NCI-H2171 treated with DMSO at 0.1 percent for 48 hours (cell line): ENCODE results near the gene THAP4.
"Not testable (repeated sequence)": the region's sequence is repeated elsewhere in the genome, so short reads cannot be mapped to it uniquely, and the experiment has no call there.

Experiments
- DNase-seq: peaks from one replicate; lab custom pipeline; 2025; lab: John Stamatoyannopoulos, UW

THAP4 gene

DNA sequence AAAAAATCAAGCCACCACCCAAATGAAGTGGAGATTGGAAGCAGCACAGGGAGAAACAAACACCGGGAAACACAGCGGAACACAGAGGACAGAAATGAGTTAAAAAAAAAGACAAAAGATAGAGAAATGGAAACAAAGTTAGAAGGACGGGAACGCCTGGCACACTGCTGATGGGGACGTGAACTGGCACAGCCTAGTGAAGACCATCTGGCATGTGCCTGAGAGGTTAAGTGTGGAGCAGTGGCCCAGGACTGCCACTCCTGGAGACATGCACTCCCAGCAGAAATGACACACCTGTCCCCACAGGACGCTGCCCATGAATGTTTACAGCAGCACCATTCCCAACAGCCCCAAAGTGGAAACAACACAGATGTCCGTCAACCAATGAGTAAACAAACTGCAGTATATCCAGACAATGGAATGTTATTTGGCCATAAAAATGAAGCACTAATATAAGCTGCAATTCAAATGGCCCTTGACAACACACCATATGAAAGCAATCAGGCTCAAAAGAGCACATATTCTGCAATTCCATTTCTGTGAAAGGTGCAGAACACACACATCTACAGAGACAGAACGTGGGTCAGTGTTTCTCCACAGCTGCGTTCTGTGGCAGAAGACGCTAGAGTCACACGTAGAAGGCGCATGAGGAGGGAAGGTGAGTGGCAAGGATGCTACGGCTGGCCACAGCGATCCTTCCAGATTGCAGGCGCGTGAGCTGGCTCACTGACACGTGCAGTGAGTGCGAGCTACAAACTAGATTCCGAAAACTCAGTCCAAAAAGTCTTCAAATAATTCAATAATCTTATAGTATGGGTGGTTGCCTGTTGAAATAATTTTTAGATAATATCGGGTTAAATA lies 24.6 kb downstream of the THAP4 start:
- DNase-seq: peak; percentile 36

DNA sequence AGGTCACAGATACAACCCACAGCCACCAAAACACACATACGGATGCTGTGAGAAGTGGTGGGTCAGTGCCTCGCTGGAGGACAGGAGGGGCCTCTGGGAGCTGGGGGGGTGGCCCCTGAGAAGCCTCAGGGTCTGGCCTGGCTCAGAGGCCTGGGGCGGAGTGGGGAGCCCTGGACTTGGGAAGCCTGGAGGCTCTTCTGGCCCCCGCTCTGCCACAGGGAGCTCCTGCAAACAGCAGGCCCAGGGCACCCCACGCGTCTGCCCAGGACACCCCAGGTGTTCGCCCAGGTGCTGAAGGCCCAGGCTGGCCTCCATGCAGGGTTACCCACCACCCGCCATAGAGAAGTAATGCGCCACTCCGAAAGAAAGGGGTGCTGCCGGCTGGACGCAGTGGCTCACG lies 25.9 kb downstream of the THAP4 start:
- no peak for DNase-seq

DNA sequence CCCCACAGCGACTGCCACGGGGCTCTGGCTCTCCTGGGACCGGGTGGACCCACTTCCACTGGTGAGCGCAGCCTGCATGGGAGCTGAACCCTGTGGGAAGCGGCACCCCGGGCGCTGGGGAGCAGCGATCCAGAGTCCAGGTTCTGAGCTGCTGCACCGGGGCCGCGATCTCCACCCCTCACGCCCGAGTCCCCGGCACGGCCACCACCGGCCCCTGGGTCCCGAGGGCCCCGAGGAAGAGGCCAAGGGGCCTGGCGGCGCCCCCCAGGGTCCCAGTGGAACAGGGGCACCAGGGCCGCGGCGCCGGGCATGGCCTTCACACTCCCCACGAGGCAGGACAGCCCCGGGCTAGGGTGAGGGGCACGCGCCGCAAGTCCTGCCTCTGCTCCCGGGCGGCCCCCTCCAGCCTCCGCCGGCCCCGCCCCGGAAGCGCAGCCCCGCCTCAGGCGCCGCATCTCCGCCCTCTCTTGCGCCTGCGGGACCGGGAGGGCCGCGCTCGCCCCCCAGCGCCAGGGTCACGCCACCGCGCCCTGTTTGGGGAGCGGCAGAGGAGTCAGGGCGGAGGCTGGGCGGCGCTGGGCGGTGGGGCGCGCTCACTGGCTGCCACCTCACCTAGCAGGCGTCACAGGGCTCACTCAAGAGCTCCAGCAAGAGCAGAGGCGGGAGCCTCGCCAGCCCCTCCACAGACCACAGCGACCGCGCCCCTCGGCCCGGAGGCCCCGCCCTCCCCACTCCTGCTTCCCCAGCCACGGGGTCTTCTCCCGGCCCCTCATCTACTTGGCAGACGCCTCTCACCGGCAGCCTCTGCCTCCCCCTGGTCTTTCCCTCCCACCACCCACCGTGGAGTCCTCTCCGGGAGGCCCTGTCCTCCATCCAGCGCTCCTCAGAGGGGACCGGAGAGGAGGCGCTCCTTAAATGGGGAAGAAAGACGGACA lies 26.8 kb downstream of the THAP4 start:
- peak; percentile 73 for DNase-seq

DNA sequence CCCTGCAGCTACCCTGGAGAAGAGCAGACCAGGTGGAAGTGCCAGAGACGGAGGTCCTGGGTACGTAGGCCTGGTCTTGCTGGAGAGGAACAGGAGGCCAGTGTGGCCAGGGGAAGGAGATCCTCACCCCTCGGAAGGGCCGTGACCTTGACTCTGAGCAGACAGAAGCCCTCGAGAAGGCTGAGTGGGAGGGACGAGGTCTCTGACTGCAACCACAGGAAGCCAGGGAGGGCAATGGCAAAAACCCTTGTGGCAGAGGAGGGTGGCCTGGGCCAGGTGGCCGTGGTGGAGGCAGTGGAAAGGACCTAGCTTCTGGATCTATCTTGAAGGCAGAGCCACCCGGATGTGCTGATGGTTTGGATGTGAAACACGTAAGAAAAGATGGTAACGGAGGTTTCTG lies 28.1 kb downstream of the THAP4 start:
- no peak for DNase-seq

DNA sequence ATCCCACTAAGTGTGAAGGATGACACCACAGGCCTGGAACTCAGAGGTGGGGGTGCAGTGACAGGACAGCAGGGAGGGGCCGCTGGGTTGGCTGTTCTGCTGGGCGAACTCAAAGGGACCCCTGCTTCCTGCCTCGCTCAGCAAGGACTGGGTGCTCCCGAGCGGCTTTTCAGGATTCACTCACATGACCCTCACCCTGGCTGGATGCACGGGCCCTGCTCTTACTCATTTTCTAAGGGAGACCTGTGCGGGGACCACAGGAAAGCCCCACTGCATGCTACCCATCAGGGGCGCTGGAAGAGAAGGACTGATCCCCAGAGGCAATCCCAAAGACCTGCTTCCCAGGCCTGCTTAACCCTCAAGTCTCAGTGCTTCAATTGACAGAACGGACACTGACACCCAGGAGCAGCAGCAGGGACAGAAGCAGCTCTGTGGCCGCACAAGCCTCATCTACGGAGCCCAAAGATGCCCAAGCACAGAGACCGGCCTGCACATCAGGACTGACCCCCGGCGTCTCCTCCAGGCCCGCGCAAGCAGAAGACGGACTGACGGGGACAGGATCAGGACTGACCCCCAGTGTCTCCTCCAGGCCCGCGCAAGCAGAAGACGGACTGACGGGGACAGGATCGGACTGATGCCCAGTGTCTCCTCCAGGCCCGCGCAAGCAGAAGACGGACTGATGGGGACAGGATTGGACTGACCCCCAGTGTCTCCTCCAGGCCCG lies 29.6 kb downstream of the THAP4 start:
- no peak for DNase-seq

DNA sequence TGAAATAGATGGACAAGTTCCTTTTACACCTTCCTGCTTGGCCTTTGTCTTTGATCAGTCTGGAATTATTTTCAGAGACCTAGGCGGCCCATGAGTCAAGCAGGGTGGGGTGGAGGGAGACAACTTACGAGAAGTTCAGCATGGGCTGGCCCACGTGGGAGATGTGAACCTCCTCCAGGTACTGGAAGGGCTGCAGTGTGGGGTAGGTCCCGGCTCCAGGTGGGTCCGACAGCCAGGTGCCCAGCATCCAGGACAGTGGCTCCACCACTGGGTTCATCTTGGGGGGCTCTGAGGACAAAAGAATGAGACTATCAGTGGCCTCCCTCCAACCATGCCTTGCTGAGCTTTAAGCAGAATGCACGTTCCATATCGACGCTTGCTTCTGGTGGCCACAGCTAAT lies 30.8 kb downstream of the THAP4 start:
- no peak for DNase-seq

DNA sequence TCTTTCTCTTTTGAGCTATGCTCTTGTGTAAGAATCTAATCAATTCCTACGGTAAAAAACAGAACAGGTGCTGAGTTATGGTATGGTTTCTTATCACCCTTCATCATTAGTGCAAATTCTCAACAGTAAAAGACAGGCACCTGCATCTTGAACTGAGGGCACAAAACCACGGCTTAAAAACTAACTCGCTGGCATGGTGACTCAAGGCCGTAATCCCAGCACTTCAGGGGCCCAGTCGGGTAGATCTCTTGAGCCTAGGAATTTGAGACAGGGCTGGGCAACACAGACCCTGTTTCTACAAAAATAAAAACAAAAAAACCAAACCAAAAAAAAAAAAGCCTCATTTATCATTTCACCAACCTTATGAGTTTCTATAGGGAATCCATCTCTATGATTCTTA lies 33.3 kb downstream of the THAP4 start:
- no peak for DNase-seq

DNA sequence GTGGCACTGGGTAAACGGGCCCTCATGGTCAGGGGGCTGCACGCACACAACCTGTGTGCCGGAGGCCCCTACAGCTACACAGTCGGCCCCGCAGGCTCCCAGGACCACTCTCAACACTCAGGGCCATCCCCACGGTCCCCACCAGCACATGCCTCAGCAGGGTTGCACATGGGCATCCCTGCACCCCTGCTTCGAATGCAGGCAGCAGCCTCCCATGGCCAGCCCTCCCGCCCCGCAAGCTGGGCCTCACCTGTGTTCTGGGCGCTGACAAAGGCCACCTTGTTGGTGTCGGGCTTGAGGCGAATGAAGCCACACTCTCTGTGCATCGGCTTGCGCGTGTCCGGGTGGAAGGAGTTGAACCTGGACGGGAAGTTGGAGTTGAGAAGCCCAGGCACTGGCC lies 34.2 kb downstream of the THAP4 start:
- DNase-seq: no peak

DNA sequence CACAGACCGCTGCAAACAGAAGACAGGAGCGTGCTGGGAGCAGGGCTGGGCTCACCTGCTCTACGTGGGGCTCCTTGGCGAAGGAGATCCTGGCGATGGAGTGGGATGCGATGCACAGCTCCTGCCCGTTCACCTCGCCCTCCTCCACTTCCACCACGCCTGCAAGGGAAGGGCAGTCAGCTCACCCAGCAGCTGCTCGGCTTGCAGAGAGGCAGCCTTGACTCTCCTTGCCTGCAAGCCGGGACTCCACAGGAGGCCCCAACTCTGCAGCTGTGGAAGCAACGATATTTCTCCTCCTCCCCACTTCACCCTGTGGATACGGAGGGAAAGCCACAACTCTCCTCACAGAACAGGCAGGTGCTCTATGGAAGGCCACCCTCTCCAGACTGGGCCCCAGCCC lies 35.1 kb downstream of the THAP4 start:
- no peak for DNase-seq

DNA sequence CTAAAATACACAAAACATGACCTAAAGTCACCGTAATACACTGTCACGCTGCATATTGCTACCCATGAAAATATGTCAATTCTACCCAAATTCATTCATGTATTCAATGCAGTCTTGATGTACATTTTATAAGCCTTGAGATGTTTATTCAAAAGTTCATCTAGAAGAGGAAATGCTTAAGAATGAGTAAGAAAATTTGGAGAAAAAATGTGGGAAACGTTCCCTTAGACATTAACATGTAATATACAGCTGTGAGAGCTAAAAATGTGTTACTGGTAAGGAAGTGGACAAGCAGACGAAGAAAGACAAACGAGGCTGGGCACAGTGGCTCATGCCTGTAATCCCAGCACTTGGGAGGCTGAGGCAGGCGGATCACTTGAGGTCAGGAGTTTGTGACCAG lies 37.3 kb downstream of the THAP4 start:
- no peak for DNase-seq

DNA sequence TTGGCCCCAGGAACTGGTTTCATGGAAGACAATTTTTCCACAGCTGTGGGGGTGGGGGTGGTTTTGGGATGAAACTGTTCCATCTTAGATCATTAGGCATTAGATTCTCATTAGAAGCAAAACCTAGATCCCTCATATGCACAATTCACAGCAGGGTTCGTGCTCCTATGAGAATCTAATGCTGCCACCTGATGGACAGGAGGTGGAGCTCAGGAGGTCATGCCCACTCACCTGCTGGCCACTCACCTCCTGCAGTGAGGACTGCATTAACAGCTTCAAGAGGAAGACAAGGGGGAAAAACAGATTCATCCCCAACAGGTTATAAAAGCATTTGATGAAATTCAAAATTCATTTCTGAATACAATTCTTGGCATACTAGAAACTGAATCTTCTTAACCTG lies 38.5 kb downstream of the THAP4 start:
- peak; percentile 23 for DNase-seq

DNA sequence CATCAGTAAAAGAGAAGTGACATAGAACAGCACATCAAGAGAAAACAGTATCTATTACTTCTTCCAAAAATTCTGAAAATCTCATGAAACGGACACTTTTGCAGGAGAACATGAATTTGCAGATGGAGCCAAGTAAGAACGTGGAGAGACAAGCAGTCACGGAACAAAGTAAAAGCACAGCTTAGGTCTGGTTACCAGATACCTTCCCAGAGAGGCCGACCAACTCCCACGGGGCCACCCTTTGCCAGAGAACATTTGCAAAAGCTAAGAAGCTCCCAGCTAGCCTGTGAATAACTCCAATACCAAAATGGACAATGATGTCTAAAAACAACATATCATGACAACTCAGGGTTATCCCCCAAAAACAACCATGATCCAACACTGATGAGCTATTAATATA lies 38.9 kb downstream of the THAP4 start:
- peak; percentile 49 for DNase-seq

DNA sequence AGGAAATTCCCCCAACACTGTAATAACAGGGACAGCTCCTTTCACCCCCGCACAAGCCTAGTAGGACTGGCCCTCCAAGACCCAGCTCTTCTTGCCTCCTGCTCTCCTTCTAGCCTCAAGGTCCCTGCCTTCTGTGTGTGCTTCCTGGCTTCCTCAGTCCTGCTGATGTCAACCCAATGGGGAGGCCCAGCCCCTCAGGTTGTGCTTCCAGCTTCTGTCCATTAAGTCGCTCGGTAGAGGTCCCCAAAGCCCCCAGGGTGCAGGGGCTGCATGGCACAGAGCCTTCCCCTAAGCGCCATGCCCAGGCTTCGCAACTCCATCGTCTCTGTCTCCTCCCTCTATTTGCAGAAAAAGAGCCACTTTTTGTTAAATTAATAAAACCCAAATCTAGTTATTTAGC lies 39.4 kb downstream of the THAP4 start:
- DNase-seq: no peak

DNA sequence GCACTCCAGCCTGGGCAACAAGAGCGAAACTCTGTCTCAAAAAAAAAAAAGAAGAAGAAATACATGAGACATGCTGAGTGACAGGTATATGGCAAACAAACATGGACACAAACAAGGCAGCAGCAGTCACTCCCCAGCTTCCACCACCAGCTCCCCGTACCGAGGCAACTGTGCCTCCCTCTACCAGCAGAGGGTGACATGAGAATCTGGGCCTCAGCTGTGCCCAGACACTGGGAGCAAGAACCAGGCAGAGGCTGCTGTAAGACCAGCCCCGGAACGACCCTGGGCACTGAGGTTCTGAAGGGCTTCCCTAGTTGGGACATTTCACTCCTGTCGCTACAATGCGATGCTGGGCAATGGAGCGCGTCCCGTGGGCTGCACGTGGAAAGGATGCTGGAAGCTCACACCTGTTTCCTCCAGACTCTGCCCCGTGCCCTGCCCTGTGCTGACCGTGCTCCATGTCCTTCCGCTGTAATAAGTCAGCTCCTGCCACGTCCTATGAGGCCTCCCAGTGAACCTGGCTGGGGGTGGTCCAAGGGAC lies 41.3 kb downstream of the THAP4 start:
- DNase-seq: no peak

DNA sequence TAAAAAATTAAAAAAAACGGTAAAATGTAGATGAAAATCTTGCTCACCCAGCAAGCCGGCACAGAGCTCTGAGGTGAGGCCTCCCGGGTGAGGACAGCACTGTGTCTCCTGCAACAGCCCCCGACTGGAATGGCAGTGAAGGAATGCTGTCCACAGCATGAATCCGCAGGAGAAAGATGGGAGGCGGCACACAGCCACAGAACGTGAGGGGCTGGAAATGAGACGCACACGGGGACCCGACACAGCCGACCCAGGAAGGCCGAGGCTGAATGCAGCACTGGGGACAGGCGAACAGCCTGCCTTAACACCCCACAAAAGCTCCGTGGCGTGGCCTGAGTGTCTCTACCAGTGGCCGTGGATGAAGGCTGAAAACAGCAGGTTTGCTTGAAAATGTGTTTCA lies 43.7 kb downstream of the THAP4 start:
- no peak for DNase-seq

DNA sequence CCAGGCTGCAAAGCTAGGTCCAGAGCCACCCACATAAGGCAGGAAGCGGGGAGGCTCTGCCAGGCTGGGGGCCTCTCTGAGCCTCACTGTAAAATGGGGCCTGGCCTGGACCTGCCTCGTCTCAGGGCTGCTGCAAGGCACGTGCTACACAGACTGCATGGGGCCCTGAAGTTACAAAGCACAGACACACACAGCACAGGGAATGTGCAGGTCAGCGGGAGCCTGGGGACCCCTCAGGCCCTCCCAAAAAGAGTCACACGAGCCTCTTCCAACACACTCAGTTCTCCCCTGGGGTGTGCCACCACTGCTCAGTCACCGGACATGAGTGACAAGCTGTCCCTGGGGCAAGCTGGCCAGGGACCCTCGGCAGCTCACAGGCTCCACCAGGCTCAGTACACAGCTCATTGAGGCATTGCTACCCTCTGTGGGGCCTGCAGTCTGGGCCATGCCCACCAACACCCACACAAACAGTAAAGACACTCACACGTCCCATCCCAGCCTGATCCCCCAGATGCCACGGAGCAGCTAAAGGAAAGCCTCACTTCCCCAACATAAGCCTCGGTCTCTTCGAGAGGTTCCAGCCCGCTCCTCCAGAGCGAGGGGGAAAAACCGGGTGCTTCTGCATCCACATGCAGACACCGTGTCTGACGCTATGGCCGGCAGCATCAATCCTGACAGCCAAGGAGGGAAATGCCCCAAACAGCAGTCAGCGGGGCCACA lies 44.7 kb downstream of the THAP4 start:
- DNase-seq: no peak

DNA sequence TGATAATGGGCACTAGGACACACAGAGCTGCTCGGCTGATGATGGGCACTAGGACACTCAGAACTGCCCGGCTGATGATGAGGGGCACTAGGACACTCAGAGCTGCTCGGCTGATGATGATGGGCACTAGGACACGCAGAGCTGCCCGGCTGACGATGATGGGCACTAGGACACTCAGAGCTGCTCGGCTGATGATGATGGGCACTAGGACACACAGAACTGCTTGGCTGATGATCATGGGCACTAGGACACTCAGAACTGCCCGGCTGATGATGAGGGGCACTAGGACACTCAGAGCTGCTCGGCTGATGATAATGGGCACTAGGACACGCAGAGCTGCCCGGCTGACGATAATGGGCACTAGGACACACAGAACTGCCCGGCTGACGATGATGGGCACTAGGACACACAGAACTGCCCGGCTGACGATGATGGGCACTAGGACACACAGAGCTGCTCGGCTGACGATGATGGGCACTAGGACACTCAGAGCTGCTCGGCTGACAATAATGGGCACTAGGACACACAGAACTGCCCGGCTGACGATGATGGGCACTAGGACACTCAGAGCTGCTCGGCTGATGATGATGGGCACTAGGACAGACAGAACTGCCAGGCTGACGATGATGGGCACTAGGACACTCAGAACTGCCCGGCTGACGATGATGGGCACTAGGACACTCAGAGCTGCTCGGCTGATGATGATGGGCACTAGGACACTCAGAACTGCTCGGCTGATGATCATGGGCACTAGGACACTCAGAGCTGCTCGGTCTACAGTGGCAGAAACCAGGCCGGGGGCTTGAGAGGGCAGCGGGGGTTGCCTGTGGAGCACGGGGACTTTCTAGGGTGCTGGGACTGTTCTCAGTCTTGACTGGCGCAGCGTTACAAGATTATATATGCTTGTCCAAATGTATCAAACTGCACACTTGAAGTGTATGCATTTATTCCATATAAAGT lies 46.2 kb downstream of the THAP4 start:
- not testable (repeated sequence) for DNase-seq

DNA sequence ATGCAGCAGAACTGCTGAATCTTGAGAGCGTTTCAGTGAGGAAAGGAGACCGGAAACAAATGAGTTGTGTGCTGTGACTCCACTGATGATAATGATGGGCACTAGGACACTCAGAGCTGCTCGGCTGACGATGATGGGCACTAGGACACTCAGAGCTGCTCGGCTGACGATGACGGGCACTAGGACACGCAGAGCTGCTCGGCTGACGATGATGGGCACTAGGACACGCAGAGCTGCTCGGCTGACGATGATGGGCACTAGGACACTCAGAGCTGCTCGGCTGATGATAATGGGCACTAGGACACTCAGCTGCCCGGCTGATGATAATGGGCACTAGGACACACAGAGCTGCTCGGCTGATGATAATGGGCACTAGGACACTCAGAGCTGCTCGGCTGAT lies 47.1 kb downstream of the THAP4 start:
- DNase-seq: not testable (repeated sequence)

DNA sequence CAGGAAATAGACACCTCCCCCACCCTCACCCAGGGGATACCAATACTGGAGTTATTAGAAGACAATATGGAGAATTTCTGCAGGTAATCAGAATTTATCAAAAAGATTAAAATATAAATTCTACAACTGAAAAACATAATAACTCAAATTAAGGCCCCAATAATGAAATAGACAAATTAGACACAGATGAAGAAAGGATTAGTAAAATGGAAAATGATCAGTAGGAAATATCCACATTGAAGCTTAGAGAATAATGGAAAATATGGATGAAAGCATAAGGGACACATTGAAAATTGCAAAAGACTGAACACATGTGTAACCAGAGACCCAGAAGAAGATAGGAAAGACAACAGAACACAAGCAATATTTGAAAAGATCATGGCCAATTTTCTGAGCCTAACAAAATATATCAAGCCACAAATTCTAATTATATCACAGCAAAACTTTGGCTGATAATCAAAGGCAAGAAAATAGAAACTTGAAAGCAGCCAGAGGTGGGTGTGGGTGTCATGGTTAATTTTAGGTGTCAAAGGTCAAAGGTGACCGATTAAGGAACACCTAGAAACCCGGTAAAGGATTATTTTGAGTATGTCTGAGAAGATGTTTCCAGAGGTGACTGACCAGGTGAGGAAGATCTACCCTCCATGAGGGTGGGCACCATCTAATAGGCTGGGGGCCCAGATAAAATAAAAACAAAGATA lies 50.2 kb downstream of the THAP4 start:
- DNase-seq: no peak

DNA sequence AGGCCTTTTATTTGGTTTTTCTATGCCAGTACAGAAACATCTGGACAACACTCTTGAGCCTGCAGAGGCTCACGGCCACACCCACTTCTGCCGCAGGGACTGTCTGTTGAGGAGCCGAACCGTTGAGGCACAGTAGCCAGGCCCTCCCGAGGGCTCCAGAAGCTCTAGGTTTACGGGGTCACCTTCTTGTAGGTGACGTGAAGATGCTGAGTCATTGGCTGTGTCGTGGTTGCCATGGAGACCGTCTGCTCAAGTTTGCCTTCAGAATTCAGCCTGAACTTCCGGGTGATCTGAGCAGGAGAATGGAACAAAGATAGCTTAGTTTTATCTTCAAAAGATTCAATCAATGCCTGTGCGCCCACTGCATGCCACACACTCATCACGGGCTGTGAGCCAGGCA lies 52.5 kb downstream of the THAP4 start:
- no peak for DNase-seq
